Sigmoid colon (tissue), 7 donors: ENCODE results near the gene FRY. TPM values are rescaled to one million over a fixed set of nuclear protein-coding genes. Genes with fewer than 3 reads are reported as not detected.

Experiments used
- DNase-seq: peaks from one replicate; pipeline ENCODE4 v3.0.0-alpha.2; 2019
- H3K27ac ChIP-seq, 4 donors: fragments of 200-600 bp; sonication (generic); one replicate each; pipeline ENCODE4 v1.5.1; 2016 to 2019; ENCODE audit warnings: mild to moderate bottlenecking in 1 of 4
- H3K27me3 ChIP-seq, 3 donors: fragments of 200-600 bp; sonication (generic); one replicate each; pipeline ENCODE4 v1.5.1; 2019; ENCODE audit warnings: mild to moderate bottlenecking in 1 of 3
- H3K36me3 ChIP-seq, 4 donors: fragments of 200-600 bp; sonication (generic); one replicate each; pipeline ENCODE4 v1.5.1; 2016 to 2019
- H3K4me1 ChIP-seq, 4 donors: fragments of 200-600 bp; sonication (generic); one replicate each; pipeline ENCODE4 v1.5.1; 2017 to 2019
- H3K4me3 ChIP-seq, 4 donors: fragments of 200-600 bp; sonication (generic); one replicate each; pipeline ENCODE4 v1.5.1; 2017 to 2019; ENCODE audit warnings: mild to moderate bottlenecking in 2 of 4, moderate library complexity in 1 of 4
- H3K9me3 ChIP-seq, 4 donors: fragments of 200-600 bp in 3 of 4; sonication (generic) in 3 of 4; one replicate each; pipeline versions ENCODE4 v1.5.1 to v1.6.1; 2013 to 2019
- EP300 ChIP-seq, 4 donors: sonication (generic); formaldehyde crosslinking; IDR thresholded peaks; one replicate each; pipeline ENCODE4 v1.6.1; 2017; ENCODE audit warnings: antibody characterized with exemption in 4 of 4
- POLR2A ChIP-seq, 2 donors: fragments of 450-650 bp; IDR thresholded peaks; one replicate each; pipeline ENCODE4 v1.6.1; 2016; ENCODE audit warnings: antibody characterized with exemption in 2 of 2, mild to moderate bottlenecking in 2 of 2, moderate library complexity in 2 of 2
- POLR2AphosphoS5 ChIP-seq, 4 donors: sonication (generic); formaldehyde crosslinking; IDR thresholded peaks; one replicate each; pipeline ENCODE4 v1.6.1; 2017; ENCODE audit warnings: antibody characterized with exemption in 4 of 4
- WGBS, 2 donors: extraction: QIAGEN DNeasy Blood & Tissue Kit; methylation state at CpG; one replicate each; pipeline ENCODE4 v1.1.7; 2013; 5-methylcytosine and 5-hydroxymethylcytosine counted together
- intact Hi-C: fragments of 100-400 bp; cut with DNase I; formaldehyde crosslinking; loops from one replicate; pipeline ENCODE4 v1.15.1; 2023
- polyA plus RNA-seq, 3 donors: library from polyadenylated mRNA; stranded (reverse); fragments of 200-250 nt; gene quantifications; one replicate each; pipeline ENCODE4 v1.2.3, GENCODE V29; 2013
- total RNA-seq, 4 donors: library from RNA; depleted of rRNA; stranded (reverse); fragments of >200 nt; gene quantifications; one replicate each; pipeline ENCODE4 v1.1.0, GENCODE V29; 2016
- TF ChIP-seq, protein P1 (sequence below), 4 experiments: fragments of 450-650 bp in 3 of 4; fragments of 200-600 bp in 1 of 4; IDR thresholded peaks; one replicate each; pipeline ENCODE4 v1.5.1; 2016 to 2019; ENCODE audit warnings: antibody characterized with exemption in 4 of 4, mild to moderate bottlenecking in 3 of 4, moderate library complexity in 2 of 4
- donor health status: healthy with polysubstance abuse.
- donor health status: Bipolar disorder and iron deficiency.
- donor health status: healthy.

FRY gene
- total and polyA plus RNA-seq, 7 donors = 1.4 to 118 (median 26.7) TPM

DNA sequence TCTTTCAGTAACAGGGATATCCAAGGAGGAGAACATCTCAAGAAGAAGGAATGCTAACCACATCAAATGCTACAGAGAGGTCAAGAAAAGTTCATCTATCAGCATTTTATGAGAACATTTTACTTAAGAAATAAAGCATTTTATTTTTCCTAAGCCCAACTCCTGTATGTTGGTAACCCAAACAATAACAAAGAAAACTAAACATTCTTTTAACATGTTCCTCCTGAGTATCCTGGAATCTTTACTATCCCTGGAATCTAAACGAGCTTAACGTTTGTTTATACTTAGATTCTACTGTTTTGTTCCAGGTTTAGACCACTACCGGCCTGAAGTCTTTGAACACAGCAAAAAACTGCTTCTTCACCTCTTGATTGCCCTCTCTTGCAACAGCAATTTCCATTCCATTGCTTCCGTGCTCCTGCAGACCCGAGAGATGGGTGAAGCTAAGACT is 193.9 kb downstream of the FRY start:
- no peaks in the 10 kb centered on the region for H3K9me3 ChIP-seq
- peak overlapping the region; percentile 35 to 63 (median 58) for H3K27ac ChIP-seq
- DNase-seq = no peak
- peaks cover 0 to 28% (median 7%) of the 10 kb centered on the region in 4 donors for H3K36me3 ChIP-seq
- H3K4me1 ChIP-seq = peaks cover 0 to 29% (median 20%) of the 10 kb centered on the region in 4 donors
- H3K4me3 ChIP-seq = no peak overlapping the region
- 72 to 79% methylated on average over 5 of the region's 5 CpGs for WGBS, 2 donors
- TF ChIP-seq POLR2AphosphoS5 (IDR thresholded peaks at IDR 0.05) (no peak), POLR2A (IDR thresholded peaks at IDR 0.05) (no peak), EP300 (IDR thresholded peaks at IDR 0.05) (no peak)
- TF ChIP-seq, protein P1, sequence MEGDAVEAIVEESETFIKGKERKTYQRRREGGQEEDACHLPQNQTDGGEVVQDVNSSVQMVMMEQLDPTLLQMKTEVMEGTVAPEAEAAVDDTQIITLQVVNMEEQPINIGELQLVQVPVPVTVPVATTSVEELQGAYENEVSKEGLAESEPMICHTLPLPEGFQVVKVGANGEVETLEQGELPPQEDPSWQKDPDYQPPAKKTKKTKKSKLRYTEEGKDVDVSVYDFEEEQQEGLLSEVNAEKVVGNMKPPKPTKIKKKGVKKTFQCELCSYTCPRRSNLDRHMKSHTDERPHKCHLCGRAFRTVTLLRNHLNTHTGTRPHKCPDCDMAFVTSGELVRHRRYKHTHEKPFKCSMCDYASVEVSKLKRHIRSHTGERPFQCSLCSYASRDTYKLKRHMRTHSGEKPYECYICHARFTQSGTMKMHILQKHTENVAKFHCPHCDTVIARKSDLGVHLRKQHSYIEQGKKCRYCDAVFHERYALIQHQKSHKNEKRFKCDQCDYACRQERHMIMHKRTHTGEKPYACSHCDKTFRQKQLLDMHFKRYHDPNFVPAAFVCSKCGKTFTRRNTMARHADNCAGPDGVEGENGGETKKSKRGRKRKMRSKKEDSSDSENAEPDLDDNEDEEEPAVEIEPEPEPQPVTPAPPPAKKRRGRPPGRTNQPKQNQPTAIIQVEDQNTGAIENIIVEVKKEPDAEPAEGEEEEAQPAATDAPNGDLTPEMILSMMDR (IDR thresholded peaks at IDR 0.05) = no peak
- intact Hi-C loops = no loop called here
- H3K27me3 ChIP-seq = no peaks in the 10 kb centered on the region

DNA sequence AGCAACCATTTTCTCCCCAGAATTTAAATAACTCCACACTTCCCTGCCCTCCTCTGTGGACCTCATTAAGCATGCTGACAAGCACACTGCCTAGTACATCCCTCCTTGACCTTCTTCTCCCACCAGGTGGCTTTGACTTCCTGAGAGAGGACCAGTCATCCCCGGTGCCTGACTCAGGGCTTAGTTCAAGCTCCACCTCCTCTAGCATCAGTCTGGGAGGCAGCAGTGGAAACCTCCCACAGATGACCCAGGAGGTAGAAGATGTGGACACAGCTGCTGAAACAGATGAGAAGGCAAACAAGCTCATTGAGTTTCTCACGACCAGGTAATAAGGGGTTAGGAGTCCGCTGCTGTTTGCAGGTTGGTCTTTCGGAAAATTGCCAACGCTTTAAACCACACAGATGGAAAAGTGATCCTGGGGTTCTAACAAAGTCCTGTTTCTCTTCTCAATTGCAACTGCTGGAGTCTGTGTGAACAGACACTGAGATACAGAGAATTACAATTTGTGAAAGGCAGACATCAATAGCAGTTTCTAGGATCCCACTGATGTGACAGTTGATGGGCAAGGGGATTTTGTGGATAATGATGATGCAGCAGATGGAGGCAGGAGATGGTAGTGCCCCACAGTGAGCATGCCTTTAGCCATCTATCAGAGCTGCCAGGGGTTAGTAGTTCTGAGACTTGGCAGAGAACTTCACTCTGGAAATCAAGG is 196.9 kb downstream of the FRY start:
- TF ChIP-seq EP300 (IDR thresholded peaks at IDR 0.05) = no peak
- TF ChIP-seq, protein P1 (IDR thresholded peaks at IDR 0.05) = no peak
- TF ChIP-seq POLR2A (IDR thresholded peaks at IDR 0.05) = no peak
- TF ChIP-seq POLR2AphosphoS5 (IDR thresholded peaks at IDR 0.05) = no peak
- no peak for DNase-seq
- intact Hi-C loops = no loop called here
- Histone ChIP-seq H3K9me3 (no peaks in the 10 kb centered on the region), H3K4me1 (peaks cover 0 to 42% (median 28%) of the 10 kb centered on the region in 4 donors), H3K27ac (no peak overlapping the region), H3K27me3 (no peaks in the 10 kb centered on the region), H3K36me3 (peaks cover 0 to 33% (median 6%) of the 10 kb centered on the region in 4 donors), H3K4me3 (no peak overlapping the region)
- WGBS, 2 donors = 60 to 81% methylated on average over 5 of the region's 5 CpGs

DNA sequence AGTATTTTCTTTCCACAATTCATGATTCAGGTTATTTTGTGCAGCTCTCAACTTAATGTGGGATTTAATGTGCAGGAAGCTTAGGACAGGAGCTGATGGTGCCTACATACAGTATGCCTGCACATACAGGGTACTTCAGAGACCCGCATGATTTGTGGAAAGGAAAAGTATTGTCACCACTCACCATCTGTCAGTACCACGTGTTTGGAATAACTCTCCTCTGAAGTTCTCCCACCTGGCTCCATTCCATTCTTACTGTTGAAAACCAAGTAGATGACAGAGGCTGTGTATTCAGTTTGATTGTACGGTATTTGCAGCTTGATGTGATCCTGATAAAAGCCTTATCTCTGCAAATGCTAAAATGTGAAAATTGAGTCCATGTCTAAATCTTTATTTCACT is 197.9 kb downstream of the FRY start:
- Histone ChIP-seq H3K27me3 (no peaks in the 10 kb centered on the region), H3K4me1 (peaks cover 0 to 47% (median 31%) of the 10 kb centered on the region in 4 donors), H3K27ac (no peak overlapping the region), H3K9me3 (no peaks in the 10 kb centered on the region), H3K4me3 (no peak overlapping the region), H3K36me3 (peaks cover 0 to 33% (median 6%) of the 10 kb centered on the region in 4 donors)
- TF ChIP-seq, protein P1 (IDR thresholded peaks at IDR 0.05) = no peak
- TF ChIP-seq EP300 (IDR thresholded peaks at IDR 0.05) = no peak
- no peak for TF ChIP-seq POLR2AphosphoS5 (IDR thresholded peaks at IDR 0.05)
- no peak for TF ChIP-seq POLR2A (IDR thresholded peaks at IDR 0.05)
- no peak for DNase-seq
- 58 to 67% methylated on average over 3 of the region's 3 CpGs for WGBS, 2 donors
- intact Hi-C loops = no loop called here

DNA sequence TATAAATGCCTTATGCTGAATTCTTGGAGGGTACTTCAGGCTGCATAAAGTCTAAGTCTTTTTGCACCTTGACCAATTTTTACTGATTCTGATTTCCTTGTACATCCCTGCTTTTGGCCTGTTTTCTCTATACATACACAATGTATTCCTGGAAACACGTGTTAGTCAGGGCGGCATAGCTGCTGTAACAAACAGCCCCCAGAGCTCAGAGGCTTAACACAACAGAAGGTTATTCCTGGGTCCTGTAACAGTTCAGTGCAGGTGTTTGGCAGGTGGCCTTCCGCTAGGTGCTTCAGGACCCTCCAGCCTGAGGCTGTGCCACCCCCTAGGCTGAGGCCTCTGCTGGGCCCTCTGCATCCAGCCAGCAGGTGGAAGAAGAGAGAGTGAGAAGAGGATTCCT is 200.7 kb downstream of the FRY start:
- Histone ChIP-seq H3K4me1 (peaks cover 0 to 28% (median 17%) of the 10 kb centered on the region in 4 donors), H3K9me3 (no peaks in the 10 kb centered on the region), H3K27me3 (no peaks in the 10 kb centered on the region), H3K4me3 (no peak overlapping the region), H3K27ac (peak overlapping the region in 2 of 4 donors; percentile 36 to 60), H3K36me3 (peaks cover 0 to 46% (median 10%) of the 10 kb centered on the region in 4 donors)
- intact Hi-C loops = no loop called here
- DNase-seq = no peak
- WGBS, 2 donors = 98 to 99% methylated on average over 3 of the region's 3 CpGs
- TF ChIP-seq, protein P1 (IDR thresholded peaks at IDR 0.05) = no peak
